ENCODE results near the gene TNK2.
"Not testable (repeated sequence)": the region's sequence is repeated elsewhere in the genome, so short reads cannot be mapped to it uniquely, and the experiment has no call there.

TNK2 gene

DNA sequence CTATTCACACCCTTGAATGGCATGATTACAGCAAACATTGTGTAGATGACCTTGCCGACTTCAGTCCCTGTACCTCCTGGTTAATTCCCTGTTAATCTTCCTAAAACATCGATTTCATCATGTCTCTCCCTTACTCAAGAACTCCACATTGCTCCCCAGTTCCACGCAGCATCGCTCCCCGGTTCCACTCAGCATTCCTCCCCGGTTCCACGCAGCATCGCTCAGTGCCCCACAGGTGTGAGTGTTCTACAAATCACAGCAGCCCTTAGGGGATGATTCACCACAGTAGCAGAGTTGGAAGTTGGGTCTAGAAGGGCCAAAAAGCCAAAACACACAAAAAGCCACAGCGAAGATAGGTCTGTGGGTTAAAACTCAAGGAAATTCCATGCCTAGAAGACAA, 8.6 kb upstream of the TNK2 start:
- DNase-seq (ENCODE audit: low spot score), result no peak

DNA sequence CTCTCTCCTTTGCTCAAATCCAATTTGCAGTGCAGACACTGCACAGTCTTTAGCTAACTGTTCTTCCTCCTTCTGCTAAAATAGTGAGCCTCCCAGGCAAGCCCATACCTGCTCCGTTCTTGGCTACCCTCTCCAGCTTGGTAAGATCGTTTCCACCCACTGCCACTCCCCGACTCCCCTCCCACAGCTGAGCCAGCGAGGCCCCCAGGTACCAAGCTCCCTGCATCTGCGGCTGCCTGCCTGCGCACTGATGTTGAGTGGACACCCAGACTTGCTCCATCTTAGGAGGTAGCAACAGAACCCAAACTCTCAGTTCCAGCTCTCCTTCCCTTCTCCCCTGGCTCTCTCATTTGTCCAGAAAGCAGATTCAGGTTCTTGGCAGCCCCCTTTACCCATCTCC, 7.9 kb upstream of the TNK2 start:
- no peak for DNase-seq (ENCODE audit: low spot score)

DNA sequence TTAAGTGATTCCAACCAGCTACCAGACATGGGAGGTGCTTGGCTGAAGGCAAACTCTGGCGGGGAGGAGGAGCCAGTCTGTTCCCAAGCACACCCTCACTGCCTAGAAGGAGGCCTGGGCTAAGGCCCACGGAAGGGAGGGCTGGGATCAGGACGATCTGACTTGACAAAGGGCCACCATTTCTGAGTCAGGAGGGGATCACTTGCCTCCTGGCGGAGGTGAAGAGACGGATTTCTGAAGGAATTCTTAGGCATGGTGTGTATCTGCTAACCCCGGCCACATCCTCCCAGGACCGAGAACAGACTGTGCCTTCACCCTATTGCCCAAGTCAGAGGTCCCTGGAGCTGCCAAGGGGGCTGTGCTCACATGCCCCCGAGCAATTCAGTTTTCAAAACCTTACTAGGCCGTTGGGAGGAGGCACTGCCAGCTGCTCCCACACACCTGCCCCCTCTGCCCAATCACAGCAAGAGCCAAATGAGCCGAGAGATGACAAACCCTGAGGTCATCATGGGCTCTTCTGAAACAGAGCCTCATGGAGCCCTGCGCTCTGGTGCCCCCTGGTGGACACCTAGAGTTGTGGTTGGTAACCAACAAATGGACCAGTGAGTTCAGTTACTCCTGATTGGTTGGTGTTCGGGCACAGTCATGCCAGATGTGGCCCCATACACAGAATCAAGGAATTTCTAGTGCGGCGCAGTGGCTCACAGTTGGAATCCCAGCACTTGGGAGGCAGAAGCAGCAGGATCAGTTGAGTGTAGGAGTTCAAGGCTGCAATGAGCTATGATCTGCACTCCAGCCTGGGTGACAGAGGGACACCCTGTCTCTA, 6.5 kb upstream of the TNK2 start:
- DNase-seq (ENCODE audit: low spot score), result peak; percentile 97

DNA sequence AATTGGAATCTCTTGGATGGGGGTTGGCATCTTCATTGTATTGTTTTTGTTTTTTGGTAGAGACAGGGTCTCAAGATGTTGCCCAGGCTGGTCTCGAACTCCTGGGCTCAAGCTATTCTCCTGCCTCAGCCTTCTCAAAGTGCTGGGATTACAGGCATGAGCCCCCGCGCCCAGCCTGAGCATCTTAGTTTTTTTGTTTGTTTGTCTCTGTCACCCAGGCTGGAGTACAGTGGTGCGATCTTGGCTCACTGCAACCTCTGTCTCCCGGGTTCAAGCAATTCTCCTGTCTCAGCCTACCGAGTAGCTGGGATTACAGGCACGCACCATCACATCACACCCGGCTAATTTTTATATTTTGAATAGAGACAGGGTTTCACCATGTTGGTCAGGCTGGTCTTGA, 5.8 kb upstream of the TNK2 start:
- DNase-seq (ENCODE audit: low spot score), result not testable (repeated sequence)

DNA sequence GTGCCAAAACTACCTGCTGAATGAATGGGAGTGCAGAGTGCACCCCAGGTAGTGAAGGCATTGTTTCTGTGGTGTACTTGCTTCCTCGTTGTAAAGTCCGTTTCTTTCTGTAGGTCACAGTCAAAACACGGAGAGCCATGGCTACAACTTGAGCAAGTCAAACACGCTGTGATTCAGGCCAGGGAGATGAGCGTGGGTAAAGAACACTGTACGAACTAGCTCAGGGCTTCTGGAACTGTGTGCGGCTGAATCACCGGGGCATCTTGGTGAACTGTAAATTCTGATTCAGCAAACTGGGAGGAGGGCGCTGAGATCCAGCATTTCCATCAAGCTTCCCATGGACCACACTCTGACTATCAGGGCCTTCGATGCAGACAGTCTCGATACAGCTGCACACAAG, 5.0 kb upstream of the TNK2 start:
- no peak for DNase-seq (ENCODE audit: low spot score)

DNA sequence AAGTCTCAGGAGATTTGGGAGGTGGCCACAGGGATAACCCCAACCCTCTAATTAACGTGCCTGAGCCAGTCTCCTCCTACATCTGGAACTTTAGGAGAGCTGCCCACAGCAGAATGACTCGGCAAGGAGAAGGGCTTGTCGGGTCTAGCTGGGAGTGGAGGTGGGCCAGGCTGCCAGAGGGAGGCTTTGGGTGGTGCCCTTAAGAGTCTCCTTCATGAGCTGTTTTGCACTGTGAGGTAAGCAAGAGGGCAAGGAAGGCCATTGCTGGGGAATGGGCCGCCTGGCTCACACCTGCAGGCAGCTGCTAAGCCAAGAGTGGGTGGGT, 3.6 kb upstream of the TNK2 start:
- no peak for DNase-seq (ENCODE audit: low spot score)

DNA sequence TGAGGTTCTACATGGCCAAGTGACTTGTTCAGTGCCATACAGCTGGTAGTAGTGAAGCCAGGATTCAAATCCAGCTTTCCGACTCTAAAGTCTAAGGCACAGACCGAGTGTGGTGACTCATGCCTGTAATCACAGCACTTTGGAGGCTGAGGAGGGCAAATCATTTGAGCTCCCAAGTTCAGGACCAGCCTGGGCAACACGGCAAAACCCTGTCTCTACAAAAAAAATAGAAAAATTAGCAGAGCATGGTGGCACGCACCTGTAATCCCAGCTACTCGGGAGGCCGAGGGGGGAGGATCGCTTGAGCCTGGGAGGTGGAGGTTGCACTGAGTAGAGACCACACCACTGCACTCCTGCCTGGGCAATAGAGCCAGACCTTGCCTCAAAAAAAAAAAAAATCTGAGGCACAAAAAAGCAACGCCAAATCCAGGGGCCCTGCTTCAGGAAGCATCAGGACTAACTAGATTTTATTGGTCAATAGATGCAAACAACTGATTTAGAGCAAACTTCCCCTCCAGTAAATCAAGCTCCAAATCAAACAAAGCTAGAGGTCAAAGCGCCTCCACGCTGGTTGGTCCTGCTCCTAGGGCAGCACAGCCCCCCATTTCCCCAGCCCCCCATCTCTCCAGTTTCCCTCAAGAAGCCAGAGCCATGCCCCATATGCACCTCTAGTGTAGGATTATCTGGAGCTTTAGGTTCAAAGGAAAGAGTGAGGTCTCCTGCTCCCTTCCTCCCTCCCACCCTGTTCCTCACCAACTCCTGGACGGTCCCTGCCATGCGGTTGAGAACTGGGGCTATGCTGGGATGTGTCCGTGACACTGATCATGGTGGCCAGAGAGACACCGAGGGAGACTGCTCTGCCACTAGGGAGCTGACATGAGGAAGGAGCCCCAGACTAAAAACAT, 2.9 kb upstream of the TNK2 start:
- no peak for DNase-seq (ENCODE audit: low spot score)

DNA sequence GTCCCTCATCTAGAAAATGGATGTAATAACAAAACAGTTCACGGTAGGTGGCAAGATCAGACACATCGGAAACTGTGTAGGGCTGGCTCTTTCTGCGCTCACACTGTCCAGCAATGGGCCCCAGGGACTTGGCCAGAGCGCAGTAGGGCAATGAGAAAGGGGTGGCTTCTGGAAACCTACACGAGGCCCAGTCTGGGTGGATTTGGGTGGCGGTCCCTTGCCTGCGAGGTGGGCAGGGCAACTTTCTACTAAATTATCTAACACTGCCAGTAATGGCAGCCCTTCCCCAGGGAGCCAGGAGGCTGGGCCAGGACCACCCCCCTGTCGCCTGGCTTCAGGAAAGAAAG, 2.1 kb upstream of the TNK2 start:
- no peak for DNase-seq (ENCODE audit: low spot score)

DNA sequence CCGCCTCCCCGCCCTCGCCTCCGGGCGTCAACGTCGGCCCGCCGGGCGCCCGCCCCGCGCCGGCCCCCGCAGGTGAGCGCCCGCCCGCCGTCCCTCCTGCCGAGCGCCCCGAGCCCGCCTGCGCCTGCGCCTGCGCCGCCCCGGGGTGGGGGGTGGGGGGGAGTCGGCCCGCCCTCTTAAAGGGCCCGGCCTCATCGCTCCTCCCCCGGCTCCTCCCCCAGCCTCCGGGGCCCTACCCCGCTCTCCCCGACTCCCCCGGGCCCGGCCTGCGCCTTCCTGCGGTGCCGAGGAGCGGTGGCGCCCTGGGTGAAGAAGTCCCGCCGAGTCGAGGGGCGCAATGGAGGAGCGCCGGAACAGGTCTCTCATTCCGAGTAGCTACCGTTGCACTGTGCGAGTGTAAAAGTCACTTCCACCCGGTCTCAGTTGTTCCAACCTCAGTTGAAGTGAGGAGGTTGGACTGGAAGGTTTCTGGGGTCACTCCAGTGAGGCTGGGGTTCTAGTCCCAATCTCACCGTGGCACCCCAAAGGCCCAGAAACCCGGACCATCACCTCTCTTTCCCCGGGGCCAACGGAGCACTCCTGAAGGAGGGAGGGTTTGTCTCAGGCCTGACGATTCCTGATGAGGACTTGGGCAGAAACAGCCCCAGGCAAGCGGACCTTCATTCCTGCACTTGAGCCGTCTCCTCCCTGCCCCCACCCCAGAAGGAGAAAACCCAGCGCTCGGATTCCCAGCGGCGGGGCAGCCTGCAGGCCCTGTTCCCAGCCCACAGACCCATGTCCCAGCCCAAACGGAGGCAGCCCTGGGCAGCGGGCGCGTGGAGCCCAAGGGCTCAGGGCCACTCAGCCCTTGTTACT, 1.5 kb upstream of the TNK2 start:
- peak; percentile 77 for DNase-seq (ENCODE audit: low spot score)

DNA sequence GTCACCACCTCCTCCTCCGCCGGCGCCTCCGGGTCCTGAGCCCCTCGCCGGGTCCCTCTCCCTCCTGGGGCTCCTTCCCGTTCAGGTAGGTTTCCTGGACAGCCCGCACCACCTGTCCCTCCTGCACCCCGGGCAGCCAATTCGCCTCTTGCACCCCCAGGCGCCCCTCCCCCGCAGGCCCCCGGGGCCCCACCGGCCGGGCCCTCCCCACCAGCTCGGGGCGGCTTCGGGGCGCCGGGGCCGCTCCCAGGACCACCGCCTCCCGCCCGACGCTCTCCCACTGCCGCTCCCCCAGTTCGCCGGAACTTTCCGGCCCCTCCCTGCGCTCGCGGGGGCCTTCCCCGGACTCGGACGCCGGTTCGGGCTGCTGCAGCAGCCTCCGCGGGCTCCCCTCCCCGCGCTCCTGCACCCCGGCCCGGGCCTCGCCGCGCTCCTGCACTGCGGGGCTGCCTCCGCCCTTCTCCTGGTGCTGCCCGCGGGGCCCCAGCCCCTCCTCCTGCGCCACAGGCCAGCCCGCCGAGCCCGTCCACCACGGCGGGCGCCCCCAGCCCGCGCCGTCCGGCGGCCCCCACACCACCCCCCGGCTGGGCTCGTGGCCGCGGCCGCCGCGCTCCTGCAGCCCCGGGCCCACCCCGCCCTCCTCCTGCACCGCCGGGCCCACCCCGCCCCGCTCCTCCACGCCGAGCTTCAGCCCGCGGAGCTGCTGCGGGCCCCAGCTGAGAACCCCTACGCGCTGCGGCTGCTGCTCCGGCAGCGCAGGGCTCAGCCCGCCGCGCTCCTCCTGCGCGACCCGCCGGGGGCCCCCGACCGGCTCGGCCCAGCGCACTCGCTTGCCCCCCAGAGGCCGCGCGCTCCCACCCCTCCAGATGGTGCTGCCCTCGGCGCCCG, 587 bp upstream of the TNK2 start:
- no peak for DNase-seq (ENCODE audit: low spot score)

DNA sequence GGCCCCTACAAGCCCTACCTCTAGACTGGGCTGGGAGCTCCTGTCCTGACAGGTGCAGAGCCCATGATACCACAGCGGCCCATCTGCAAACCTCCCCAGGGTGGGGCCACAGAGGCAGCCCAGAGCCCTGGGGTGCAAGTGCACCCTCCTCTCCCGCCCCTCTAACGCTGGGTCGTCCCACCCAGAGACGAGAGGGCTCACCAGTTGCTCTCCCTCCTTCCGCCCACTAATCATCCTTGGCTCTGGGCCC, 742 bp downstream of the TNK2 start:
- no peak for DNase-seq (ENCODE audit: low spot score)

DNA sequence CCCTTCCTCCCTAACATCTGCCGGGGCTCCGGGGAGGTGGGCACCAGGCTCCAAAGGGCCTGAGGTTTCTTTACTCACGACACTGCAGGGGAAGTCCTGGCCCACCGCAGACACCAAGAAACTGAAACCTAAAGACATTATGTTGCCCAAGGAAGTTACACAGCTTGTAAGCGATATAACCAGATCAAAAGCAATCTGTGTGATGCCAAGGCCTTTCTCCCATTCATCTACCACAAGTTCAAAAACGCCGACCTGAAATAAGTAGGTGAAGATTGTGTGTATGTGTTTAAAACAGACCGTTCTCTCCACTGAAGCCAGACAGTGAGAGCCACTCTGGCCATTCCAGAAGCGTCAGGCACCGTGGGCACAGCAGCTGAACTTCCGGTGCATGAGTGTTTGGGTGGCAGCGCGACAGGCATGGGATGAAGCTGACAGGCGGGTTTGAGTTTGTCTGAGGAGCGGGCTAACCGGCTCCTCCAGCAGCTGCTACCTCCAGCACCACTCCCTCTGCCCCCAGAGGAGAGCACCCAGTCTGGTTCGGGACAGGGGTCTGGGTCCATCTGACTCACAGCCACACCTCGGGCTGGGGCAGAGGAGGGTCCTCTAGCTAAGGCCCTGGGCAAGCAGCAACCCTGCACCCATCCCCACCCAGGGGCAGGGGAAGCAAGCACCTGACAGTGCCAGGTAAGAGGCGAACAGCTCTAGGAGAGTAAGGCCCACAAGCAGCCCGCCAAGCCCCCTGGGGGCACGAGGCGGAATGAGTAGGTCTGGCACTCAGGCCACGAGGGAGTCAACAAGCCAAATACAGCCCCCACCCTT, 1.3 kb downstream of the TNK2 start:
- DNase-seq (ENCODE audit: low spot score), result no peak

DNA sequence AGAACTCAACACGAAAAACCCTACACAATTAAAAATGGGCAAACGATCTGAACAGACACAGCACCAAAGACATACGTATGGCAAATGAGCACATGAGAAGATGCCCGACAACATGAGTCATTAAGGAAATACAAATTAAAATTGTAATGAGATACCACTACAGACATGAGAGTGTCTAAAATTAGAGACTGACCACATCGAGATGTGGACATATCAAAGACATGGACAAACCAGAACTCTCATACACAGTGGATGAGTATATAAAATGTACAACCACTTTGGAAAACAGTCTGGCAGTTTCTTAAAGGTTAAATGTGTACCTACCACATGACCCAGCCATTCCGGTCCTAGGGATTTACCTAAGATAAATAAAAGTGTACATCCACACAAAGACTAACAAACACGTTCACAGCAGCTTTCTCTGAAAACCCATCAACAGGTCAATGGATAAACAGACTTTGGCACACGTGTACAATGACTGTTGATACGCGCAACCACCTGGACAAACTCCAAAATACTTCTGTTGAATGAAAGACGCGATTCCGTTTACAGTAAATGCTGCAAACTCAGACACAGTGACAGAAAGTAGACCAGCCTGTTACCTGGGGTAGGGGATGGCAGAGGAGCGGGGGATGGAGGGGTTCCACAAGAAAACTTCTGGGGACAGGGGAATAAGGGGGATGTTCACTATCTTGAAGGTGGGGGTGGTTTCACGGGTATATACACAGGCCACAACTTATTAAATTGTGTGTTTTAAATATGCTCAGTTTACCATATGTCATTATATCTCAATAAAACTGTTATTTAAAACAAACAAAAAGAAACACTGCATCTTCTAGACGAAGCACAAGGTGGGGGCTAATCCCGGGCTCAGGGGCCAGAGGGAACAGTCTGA, 2.1 kb downstream of the TNK2 start:
- DNase-seq (ENCODE audit: low spot score), result no peak

DNA sequence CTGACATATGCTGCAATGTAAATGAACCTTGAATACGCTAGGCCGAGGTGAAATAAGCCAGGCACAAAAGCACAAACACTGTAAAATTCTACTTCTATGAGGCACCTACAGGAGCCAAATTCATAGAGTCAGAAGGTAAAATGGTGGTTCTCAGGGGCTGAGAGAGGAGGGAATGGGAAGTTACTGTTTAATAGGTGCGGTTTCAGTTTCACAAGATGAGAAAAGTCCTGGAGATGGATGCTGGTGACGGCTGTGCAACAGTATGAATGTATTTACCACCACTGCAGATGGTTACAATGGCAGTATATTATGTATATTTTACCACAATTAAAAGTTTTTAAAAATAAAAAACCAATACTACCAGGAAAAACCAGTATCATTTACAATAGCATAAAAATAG, 4.0 kb downstream of the TNK2 start:
- no peak for DNase-seq (ENCODE audit: low spot score)

DNA sequence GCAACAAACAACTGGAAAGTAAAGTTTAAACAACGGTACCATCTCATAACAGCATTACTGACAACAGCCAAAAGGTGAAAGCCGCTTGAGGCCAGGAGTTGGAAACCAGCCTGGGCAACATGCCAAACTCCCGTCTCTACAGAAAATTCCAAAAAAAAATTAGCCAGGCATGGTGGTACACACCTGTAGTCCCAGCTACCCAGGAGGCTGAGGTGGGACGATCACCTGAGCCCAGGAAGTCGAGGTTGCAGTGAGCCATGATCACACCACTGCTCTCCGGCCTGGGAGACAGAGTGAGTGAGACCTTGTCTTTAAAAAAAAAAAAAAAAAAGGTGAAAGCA, 4.4 kb downstream of the TNK2 start:
- DNase-seq (ENCODE audit: low spot score), result no peak

DNA sequence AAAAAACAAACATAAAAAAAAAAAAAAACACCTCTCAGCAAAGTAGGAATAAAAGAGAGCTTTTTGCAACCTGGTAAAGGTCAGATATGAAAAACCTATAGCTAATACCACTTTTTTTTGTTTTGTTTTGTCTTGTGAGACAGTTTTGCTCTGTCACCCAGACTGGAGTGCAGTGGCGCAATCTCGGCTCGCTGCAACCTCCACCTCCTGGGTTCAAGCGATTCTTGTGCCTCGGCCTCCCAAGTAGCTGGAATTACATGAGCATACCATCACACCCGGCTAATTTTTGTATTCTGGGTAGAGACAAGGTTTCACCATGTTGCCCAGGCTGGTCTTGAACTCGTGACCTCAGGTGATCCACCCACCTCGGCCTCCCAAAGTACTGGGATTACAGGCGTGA, 5.7 kb downstream of the TNK2 start:
- DNase-seq (ENCODE audit: low spot score), result not testable (repeated sequence)

DNA sequence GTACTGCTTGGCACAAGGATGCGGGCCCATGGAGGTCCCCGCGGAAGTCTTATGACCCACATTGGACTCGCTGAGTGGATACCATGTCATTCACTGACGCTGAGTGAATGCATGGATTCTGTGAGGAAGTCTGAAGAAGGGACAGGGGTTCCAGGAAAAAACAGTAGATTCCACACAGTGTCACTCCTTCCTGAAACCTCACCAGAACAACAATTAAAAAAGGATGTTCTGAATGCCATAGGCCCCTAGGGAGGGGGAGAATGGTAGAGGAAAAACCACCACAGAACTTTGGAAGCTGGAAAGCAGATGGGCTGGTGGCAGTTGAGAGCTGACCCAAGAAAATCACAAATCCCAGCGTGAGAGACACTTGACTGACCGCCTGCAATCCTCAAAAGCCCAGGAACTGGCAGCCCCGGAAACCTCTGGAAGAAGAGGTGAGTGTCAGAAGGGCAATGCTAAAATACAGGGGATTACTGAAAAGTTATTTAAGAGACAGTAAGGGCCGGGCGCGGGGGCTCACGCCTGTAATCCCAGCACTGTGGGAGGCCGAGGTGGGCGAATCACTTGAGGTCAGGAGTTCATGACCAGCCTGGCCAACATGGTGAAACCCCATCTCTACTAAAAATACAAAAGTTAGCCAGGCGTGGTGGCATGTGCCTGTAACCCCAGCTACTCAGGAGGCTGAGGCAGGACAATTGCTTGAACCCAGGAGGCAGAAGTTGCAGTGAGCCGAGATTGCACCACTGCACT, 6.3 kb downstream of the TNK2 start:
- not testable (repeated sequence) for DNase-seq (ENCODE audit: low spot score)

DNA sequence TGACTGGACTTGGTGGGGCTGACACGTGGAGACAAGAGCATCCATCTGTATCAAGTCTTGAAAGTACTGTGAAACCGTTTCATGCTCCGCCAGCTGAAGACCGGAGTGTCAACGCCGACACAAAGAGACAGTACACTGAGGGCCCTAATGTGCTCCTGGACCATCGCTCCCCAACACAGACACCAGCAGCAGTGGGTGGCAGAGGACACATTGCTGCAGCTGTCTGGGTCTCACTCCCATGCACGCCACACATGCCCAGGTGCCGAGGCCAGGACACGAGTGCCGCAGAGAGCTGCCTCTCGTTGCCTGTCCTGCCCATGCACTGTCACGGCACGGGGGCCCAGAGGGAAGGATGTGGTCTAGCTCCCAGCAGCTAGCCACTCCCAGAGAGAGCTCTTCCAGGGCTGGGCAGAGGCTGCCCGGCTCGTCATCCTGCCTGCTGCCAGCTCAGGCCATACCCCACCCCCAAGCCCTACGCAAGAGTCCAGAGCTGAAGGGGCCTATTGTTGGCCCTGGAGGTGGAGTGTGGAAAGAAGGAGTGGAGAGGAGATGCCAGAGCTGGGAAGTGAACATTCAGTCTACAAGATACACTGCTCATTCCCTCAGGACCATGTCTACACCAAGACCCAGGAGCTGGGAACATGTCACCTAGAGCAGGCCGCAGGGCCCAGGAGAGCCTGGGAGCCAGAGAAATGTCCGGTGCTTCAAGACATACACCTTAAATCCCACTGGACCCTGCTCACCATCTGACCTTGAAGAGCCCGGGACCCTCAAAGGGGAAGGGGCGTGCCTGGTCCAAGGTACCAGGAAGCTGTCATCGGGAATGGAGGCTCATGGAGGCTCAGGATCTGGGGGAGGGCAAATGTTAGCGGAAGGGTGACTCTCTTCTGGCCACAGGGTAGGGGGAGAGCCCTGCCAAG, 7.7 kb downstream of the TNK2 start:
- DNase-seq (ENCODE audit: low spot score), result no peak
